Suprapubic skin (tissue), 4 donors: ENCODE data around the gene CASQ1.

Experiments used
- CTCF ChIP-seq, 2 donors: fragments of 200-600 bp in 1 of 2; fragments of 450-650 bp in 1 of 2; sonication (generic) in 1 of 2; IDR thresholded peaks; one replicate each; pipeline ENCODE4 v1.5.1; 2016 to 2019; ENCODE audit warnings: antibody characterized with exemption in 2 of 2, mild to moderate bottlenecking in 1 of 2, moderate library complexity in 1 of 2
- EP300 ChIP-seq: sonication (generic); formaldehyde crosslinking; IDR thresholded peaks from one replicate; pipeline ENCODE4 v1.6.1; 2017; ENCODE audit warnings: antibody characterized with exemption
- POLR2A ChIP-seq, 2 donors: fragments of 450-650 bp; IDR thresholded peaks; one replicate each; pipeline ENCODE4 v1.6.1; 2017; ENCODE audit warnings: antibody characterized with exemption in 2 of 2, mild to moderate bottlenecking in 2 of 2, moderate library complexity in 2 of 2
- POLR2AphosphoS5 ChIP-seq, 3 donors: sonication (generic); formaldehyde crosslinking; IDR thresholded peaks; one replicate each; pipeline ENCODE4 v1.6.1; 2017; ENCODE audit warnings: antibody characterized with exemption in 3 of 3

- TF ChIP-seq POLR2A (IDR thresholded peaks at IDR 0.05): no peak
- no peak for TF ChIP-seq POLR2AphosphoS5 (IDR thresholded peaks at IDR 0.05)
- TF ChIP-seq EP300: no peak
- TF ChIP-seq CTCF (IDR thresholded peaks at IDR 0.05): no peak
These were observed 30.5 kb upstream of the CASQ1 start for GRCh38 chr1:160159846-160160245.
